Activated CD8-positive, alpha-beta memory T cell treated with anti-CD3 and anti-CD28 coated beads, Interleukin-2, amount 50 U/mL, for 1 hour (primary cell): ENCODE data around the gene OPA1.

Experiments used
- DNase-seq: peaks from one replicate; pipeline ENCODE4 v3.0.0-alpha.2; 2020; ENCODE audit errors: extremely low read depth

OPA1 gene

DNA sequence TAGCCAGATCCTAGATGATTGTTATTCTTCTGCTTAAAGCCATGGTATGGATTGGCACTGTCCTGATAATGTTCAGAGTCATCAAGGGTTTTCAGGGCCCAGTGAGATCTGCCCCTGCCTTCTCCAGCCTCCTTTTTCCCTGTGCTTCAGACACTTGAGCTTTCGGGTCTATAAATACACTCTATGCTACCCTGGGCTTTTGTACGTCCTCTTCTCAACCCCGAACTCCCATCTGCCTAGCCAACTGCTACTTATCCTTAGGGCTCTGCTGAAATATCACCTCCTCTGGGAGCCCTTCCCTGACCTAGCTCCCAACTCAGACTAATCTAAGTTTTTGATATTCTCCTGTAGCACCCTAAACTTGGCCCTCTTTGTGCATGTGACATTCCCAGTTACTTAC, 115.3 kb downstream of the OPA1 start:
- DNase-seq: no peak

DNA sequence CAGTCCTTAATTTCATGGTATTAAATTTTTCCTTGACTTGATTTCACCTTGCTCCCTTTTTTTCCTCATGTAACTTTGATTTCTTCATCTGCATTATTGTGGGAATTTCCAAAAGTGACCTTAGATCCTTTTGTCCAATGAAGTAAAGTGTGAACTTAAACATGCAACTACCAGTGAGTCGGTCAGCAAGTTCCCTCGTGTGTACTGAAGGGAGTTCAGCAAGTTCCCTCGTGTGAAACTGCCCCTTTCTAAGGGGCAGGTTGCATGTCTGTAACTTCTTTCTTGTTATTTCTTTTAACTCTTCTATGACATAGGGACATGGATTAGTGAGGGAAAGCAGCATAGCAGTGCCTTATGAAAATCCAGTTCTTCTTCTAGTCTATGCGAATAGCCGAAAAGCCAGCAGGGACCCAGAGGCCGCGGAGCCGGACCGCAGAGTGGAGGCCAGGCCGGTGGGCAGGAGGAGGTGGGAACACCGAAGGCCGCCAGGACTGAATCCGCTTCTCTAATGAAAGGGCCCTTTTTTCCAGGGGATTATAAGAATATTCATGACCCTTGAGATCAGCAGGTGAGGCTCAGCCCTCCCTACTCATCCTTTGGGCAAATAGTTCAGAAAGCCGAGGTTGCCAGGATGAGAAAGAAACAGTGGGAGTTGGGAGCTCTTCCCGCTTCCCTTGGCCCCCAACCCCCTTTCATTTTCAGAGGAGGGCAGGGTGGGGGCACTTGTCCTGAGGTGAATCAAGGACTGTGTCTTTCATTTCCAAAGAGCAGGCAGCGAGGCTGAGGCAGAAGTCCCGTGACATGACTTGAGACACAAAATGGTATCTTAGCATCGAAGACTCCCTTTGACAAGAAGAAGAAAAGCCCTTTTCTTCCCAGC, 117.5 kb downstream of the OPA1 start:
- DNase-seq: no peak

DNA sequence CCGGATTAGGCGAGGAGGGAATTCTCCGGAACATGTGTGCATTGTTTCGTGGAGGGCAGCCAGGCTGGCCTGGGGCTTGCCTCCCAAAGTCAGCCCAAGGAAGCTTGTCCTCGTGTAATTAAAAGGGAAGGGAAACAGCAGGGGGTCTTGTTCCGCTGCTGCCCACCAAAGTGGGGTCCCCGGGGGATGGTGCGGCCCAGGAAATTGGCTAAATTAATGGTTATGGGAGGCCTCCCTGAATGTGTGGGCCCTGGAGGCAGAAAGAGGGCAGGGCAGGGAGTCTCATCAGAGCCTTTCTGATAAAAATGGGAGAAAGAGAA, 118.1 kb downstream of the OPA1 start:
- no peak for DNase-seq

DNA sequence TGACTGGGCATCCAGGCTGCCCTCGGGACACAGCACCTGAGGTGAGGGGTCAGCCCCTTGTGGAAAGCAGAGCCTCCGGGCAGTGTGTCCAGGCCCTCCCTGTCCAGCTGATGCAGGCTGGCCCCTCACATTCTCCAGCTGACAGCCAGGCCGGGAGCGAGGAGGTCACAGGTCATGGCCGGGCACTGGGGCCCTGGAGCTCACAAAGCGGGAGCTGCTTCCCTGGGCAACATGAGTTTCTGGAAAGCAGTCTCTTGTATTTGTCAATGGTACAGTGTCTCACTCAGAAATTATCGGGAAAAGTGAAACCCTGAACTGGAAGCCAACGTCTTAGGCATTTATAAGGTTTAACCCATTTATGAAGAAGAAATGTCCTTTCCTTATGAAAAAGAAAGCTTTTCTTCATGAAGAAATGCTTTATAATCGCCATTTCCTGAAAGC, 118.5 kb downstream of the OPA1 start:
- DNase-seq: no peak

DNA sequence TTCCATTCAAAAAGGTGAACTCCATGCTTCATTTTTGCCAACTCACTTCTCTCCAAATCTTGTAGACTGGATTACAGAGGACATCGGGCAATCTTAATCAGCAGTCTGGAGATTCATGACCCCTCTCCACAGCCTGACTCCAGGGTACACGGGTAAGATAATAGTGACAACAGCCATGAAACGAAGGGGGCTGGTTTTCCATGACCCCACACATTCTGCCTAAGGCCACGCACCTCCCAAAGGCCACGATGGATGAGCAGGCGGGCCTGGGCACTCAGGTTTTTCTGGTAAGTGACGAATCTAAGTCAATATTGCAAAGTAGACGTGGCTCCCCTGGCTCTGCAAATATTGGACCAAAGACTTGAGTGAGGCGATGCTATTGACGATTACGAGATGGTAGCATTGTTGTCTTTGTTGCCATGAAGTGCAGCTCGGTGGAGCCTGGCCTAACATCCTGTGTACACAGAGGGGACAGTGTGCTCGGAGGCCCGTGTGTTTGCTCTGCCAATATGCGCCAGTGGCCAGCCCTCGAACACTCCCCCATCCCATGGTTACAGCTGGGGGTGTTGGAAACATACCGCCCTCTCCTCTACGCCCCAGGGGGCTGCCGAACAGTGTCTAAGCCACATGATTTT, 119.1 kb downstream of the OPA1 start:
- no peak for DNase-seq

DNA sequence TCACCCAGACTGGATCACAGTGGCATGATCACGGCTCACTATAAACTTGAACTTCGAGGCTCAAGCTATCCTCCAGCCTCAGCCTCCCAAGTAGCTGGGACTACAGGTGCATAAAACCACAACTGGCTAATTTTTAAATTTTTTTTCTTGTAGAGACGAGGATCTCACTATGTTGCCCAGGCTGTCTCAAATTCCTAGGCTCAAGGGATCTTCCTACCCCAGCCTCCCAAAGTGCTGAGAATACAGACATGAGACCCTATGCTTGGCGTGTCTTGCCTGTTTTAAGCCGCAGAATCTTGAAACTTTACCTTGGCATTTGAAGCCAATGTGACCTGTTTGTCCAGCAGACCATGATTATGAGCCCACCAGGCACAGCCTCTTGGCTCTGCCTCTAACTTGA, 119.9 kb downstream of the OPA1 start:
- DNase-seq: no peak

DNA sequence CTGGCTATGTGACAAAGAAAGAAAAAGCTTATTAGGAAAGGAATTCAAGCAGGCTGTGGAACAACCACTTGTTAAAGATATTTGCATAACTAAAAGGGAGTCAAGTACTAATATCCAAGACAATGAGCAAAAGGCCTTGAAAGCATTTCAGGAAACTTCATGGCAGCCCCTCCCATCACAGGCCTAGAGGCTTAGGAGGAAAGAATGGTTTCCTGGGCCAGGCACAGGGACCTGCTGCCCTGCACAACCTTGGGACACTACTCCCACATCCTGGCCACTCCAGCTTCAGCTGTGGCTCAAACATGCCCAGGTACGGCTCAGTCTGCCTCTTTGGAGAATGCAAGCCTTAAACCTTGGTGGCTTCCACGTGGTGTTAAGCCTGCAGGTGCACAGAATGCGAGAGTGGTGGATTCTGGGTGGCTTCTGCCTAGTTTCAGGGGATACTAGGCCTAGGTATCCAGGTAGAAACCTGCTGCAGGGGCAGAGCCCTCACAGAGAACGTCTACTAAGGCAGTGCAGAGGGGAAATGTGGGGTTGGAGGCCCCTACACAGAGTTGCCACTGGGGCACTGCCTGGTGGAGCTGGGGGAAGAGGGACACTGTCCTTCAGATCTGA, 121.6 kb downstream of the OPA1 start:
- DNase-seq: no peak

DNA sequence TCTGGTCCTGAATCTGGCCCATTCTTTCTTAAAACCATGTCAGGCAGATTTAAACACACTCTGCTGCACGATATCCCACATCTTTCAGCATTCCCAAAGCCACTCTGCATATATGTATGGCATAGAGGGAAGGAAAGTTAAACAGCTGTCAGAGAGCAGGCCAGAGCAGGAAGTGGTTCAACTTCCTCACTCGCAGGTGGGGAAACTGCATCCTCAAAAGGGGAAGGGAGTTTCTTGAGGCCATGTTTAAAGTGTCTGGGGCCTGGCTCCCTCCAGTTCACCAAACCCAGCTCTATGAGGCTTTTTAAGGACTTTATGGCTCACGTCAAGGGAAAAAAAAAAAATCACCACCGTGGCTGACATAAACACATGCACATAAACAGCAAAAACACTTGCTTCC, 123.1 kb downstream of the OPA1 start:
- DNase-seq: no peak

DNA sequence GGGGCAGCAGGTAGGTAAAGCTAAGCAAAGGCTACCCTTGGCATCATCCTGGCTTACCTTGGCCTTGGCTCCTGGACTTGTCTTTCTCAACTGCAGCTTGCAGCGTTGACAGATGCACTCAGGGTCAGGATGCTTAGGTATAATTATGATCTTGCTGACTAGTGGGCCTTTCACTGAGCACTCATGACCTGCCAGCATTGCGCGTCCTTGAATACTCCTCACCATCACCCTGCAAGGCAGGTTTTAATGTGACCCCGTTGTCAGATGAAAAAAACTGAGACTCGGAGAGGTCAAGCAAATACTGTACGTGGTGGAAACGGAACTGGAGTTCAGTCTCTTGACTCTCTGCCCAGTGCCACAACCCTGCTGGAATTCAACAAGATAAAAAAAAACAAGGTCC, 126.7 kb downstream of the OPA1 start:
- DNase-seq: no peak

DNA sequence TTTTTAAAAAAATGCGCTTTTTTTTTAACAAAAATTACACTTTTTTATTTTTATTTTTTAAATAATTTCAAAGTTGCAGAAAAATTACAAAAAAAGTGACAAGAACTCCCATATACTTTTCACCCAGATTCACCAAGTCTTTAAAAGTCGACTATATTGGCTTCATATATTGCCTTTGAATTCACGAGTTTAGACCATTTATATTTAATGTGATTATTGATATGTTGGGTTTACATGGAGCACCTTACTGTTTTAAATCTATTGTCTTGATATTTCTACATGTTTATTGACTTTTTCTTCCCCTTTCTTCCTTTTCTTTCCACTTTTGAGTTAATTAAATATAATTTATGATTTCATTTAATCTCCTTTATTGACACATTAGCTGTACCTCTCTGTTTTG, 127.2 kb downstream of the OPA1 start:
- no peak for DNase-seq

DNA sequence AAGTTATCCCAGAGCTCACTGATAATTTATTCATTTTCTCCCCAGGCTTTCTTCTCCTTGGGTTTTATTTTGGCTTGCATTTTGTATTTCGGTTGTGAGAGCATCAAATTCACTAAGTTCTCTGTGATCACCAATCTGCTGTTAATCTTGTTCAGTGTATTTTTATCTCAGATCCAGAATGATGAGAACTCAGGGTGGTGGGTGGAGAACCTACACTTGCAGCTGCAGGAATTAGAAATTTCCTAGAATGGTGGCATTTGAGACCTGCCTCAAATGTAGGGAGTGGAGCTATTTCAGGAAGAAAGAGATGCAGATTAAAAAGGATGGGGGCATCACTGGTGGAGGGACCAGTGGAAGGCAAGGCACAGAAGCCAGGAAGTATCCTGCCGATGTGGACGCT, 129.6 kb downstream of the OPA1 start:
- no peak for DNase-seq

DNA sequence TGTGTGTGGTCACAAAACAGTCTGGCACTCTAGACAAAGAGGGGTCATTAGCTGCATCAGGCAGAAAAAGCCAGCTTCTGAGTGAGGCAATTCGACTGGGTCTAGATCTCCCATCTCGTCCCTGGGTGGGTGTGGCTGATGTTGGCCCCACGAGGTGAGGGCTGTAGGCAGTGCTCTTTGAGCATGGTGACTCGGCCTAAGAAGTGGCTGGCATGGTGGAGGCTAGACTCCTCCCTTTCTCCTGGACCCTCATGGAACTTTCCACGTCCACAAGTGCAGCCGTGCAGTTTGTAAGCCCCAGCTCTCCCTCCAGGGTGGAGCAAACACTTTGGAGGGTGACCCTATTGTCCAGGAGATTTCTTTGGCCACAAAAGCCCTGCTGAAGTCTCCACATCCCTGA, 134.1 kb downstream of the OPA1 start:
- no peak for DNase-seq

DNA sequence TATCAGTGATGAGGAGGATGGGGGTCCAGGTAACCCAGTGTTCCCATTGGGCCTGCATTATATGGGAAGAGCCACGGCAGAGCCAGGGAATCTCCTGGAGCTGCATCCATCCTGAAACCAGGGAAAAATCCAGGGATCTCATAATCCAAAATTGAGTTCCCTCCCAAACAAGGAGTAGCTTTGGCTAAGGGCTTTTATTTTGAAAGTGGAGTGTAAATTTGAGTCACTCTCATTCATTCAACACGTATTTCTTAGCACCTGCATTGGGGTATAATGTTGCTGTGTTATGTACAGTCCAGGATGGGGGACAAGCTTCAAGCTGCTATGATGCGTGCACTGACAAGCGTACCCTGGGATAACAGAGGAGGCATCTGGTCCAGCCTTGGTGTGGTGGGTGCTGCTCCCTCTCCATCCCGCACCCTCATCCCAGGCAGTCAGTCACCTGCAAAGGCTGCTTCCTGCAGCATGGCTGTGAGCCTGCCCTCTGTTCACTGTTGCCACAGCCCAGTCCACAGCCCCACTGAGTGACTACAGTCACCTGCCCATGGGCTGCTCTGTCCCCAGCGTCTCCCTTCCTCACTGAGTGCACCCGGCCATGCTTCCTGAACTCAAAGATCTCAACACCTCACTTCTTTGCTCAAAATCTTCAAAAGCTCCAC, 135.6 kb downstream of the OPA1 start:
- DNase-seq: no peak

DNA sequence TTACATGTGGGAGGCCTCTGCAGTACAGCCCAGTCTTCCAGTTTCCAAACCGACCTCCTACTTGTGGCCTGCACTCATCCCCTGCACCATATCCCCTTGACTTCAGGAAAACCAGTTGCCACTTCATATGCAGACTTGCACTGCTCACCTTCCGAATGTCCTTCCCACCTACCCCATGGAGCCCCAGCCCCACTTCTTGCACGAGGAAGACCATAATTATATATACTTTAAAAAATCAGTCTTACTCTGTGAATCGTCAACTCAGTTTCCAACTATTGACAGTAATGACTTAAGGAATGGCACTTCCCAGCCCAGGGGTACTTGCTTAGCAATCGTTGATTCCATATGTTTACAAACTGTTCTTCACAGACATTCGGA, 136.1 kb downstream of the OPA1 start:
- DNase-seq: no peak

DNA sequence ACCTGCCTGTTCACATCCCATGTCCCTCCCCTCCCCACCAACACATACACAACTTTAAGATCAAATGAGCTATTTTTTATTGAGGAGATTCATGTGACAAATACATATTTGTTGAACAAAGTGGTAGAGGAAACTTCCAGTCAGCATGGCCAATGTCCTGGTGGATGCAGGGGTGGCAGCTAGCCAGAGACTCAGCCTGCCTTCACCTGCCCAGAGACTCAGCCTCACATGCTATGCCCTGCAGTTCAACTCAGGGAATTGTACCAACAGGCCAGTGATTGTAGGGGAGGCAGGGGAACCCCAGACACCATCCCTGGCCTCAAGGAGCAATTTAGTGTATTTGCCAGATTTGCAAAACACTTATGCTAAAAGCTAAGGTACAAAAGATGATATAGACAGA, 136.6 kb downstream of the OPA1 start:
- no peak for DNase-seq

DNA sequence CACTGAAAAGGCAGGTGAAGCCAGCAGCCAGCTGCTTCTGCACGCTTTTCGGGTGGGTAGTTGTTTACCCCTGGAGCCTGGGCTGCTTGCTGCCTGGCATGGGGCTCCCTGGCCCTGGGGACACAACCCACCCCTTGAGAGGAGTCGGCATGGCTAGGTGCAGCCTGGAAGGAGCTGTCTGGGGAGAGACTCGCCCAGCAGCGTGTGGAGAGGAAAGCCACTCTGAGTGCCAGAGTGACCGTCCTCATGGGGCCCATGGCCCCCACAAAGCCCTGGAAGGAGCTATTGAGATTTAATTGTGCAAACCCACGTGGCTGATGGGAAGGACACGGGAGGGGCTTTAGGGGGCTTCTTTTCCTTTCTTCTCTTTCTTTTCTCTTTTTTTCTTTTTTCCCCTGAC, 137.5 kb downstream of the OPA1 start:
- DNase-seq: no peak

DNA sequence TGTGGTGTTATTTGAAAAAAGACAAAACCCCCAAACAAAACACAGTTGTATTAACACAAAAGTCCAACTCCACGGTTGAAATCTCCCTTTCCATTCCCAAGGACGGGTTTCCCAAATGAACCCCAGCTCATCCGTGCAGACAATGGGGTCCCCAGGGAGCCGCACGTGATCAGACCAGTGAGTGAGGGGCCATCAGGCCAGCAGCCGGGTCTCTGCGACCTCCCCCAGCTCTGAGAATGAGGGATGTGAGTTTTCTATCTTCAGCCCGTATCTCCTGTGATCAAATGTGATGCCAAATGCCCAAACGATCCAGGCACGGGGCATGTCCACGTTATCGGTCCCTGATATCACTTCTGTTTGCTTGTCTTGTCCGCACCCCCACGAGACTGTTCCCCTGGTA, 138.0 kb downstream of the OPA1 start:
- DNase-seq: no peak

DNA sequence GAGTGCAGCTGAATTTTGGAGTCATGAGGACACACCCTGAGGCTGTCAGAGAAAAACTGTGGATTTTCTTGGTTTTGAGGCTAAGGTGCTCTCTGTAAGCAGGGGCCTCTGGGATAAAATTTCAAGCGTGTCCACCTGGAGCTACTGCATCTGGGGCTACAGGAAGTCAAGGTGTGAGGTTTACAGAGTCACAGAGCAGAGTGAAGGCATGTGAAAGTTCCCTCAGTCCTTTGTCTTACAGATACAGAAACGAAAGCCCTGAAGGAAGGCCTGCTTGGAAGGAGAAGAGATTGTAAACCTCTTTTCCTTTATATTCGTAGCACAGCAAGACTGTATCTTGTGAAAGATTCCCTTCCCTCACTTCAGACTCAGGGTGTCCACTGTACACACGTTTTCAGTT, 138.6 kb downstream of the OPA1 start:
- DNase-seq: no peak

DNA sequence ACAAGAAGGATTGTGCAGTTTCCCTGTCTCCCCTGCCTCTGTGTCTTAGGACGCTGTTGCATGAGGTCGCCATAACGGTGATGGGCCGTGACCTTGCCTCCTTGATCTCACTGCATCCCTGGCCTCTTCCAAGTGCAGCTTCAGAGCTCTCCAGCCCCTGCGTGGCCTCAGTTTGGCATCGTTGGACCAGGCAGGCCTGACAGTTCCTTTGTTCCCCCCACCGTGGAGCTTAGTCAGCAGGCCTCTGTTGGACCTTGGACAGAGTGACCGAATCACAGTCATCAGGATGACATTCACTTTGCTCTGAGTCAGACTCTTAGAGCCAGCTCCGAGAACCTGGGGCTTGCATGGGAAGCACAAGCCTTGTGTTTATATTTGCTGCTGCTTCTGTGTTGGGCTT, 139.4 kb downstream of the OPA1 start:
- no peak for DNase-seq

DNA sequence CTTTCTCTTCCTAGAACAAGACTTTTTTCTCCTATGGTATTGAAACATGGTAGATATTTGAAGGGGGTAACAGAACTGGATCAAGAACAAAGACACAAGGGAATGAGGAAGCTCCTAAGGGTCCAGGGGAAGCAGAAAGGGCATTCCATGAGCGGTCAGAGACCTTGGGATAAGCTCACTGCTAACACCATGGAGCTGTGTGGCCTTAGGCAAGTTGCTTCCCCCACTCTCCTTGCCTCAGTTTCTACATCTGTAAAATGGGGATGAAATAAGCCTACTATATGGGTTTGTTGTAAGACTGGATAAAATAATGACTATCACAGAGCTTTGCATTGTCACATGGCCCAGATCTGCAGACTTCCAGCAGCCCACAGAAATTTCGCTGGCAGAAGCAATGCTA, 139.8 kb downstream of the OPA1 start:
- no peak for DNase-seq

DNA sequence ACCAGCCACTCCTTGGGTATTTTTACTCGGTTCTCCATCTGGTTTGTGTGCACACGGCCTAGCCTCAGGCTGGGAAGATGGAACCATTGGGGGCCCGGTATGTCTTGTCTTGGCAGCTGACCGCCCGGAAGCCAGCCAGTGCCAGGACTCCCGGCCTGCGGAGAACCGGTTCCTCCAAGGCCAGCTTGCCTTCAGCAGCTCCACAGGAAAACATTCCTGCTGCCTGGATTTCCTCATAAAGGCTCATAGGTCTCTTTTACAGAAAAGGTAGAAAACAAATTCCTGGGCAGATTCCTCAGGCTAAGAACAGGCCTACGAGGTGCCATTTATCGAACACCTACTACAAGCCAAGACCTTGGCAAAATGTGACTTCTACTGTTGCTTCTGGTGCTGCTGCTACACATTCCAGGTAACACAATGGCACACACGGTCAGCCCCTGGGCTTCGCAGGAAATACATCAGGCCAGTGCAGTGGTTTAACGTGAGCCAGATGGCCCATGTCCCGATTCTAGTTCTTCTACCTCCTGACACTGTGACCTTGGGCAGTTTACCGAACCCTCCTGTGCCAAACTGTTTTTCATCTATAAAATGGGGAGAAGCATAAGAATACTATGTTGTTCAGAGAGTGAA, 141.8 kb downstream of the OPA1 start:
- no peak for DNase-seq

DNA sequence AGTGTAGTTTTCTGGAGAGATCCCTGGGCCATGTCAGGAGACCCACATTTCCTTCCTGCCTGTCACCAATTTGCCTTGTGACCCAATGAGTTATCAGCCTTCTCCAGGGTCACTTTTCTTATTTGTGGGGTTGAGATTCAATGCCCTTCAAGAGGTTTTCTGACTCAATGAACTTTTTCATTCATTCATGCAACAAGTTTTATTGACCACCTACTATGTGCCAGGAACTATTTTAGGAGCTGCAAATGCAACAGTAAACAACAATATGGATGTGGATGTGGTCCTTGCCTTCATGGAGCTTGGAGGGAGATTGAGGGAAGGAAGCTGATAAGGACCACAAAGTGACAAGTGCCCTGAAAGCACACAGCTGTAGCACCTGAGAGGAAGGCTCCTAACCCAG, 142.8 kb downstream of the OPA1 start:
- no peak for DNase-seq
